ENCODE results near the gene KRTAP10-4.

DNA sequence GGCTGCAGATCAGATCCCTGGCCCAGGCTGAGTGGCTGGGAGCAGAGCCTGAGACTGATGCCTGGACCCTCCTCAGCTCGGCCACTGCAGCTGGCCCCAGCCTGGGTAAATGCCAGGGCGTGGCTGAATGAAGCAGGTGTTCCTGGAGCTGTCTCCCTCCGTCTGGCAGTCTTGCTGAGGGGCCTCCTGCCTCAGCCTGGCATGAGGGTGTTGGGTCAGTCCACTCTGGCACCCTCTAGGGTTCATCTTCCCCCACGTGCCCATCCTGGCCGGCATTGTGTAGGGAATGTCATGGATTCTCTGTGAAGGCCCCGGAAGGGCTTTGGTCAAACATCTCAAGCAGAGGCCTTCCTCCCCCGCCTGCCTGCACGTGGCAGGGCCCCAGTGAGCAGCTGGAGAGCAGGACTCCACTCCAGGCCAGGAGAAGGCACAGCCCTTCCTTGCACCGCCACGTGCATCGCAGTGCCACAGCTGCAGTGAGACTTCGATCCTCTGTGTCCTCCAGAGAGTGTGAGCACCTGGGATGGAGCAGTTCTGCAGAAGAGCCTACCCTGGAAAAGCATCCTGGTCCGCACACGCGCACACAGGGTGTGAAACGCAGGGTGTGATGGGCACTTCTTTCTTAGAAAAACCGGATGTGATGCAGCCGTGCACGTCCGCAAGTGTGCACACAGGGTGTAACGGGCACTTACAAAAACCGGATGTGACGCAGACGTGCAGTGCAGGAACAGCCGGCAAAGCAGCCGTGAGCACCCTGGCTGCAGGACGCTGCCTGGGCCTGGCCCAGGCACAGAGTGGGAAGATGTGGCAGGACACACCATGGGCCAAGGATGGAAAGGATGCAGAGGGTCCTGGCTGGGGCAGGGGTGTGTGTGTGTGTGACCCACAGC lies 4.6 kb upstream of the KRTAP10-4 start:
- TF ChIP-seq GATA3 (IDR thresholded peaks at IDR 0.05; ENCODE audit: low read depth, low read length) (no peak), GATA2 (IDR thresholded peaks at IDR 0.05; ENCODE audit: low read depth, low read length) (no peak)

Measured in SH-SY5Y (cell line).